Inferior parietal cortex (tissue), 1 donor: Measurements from ENCODE around the gene ENPP3.
"Not testable (repeated sequence)": the region's sequence is repeated elsewhere in the genome, so short reads cannot be mapped to it uniquely, and the experiment has no call there.

ENCODE experiments used
- DNase-seq: peaks from one replicate; pipeline ENCODE4 v3.0.0-alpha.2; 2016; ENCODE audit errors: extremely low spot score

ENPP3 gene

GRCh38 chr6:131685266-131685780 lies 48.2 kb downstream of the ENPP3 start:
- DNase-seq = no peak

GRCh38 chr6:131687022-131687421 lies 49.9 kb downstream of the ENPP3 start:
- no peak for DNase-seq

- no peak for DNase-seq
Measured at GRCh38 chr6:131688286-131688685, 51.2 kb downstream of the ENPP3 start.

GRCh38 chr6:131692031-131692430 lies 54.9 kb downstream of the ENPP3 start:
- no peak for DNase-seq

- DNase-seq = no peak
Measured at GRCh38 chr6:131692589-131692988, 55.5 kb downstream of the ENPP3 start.

- DNase-seq = no peak
Measured at GRCh38 chr6:131693384-131693783, 56.3 kb downstream of the ENPP3 start.

GRCh38 chr6:131694832-131695426 lies 57.8 kb downstream of the ENPP3 start:
- peak; percentile 65 for DNase-seq

GRCh38 chr6:131696956-131697355 lies 59.9 kb downstream of the ENPP3 start:
- DNase-seq = no peak

- DNase-seq = not testable (repeated sequence)
Measured at GRCh38 chr6:131700851-131701250, 63.7 kb downstream of the ENPP3 start.

GRCh38 chr6:131703905-131704304 lies 66.8 kb downstream of the ENPP3 start:
- not testable (repeated sequence) for DNase-seq

GRCh38 chr6:131710917-131711316 lies 73.8 kb downstream of the ENPP3 start, which contains the start of gene CTAGE9:
TSS of gene CTAGE9 (minus strand) at chr6:131711017. CDS start at chr6:131711017, 0 bp downstream.
- not testable (repeated sequence) for DNase-seq

- DNase-seq = not testable (repeated sequence)
Measured at GRCh38 chr6:131715567-131715966, 78.5 kb downstream of the ENPP3 start.

GRCh38 chr6:131717836-131718542 lies 80.9 kb downstream of the ENPP3 start:
- DNase-seq = no peak

- no peak for DNase-seq
Measured at GRCh38 chr6:131721161-131721560, 84.1 kb downstream of the ENPP3 start.

GRCh38 chr6:131724114-131724513 lies 87.0 kb downstream of the ENPP3 start:
- DNase-seq = no peak

GRCh38 chr6:131727467-131727866 lies 90.4 kb downstream of the ENPP3 start:
- no peak for DNase-seq

- DNase-seq = no peak
Measured at GRCh38 chr6:131727868-131728267, 90.8 kb downstream of the ENPP3 start.

GRCh38 chr6:131728296-131728939 lies 91.3 kb downstream of the ENPP3 start:
- DNase-seq = no peak

GRCh38 chr6:131729550-131729949 lies 92.4 kb downstream of the ENPP3 start:
- DNase-seq = no peak

GRCh38 chr6:131730264-131730663 lies 93.2 kb downstream of the ENPP3 start:
- DNase-seq = no peak

GRCh38 chr6:131731224-131731623 lies 94.1 kb downstream of the ENPP3 start:
- DNase-seq = no peak

- DNase-seq = peak; percentile 57
Measured at GRCh38 chr6:131733376-131734016, 96.4 kb downstream of the ENPP3 start.
